Esophagus muscularis mucosa (tissue), 4 donors: ENCODE data around the gene CBX6. TPM values are rescaled to one million over a fixed set of nuclear protein-coding genes. Genes with fewer than 3 reads are reported as not detected.

Source experiments
- DNase-seq: peaks from one replicate; pipeline ENCODE4 v3.0.0-alpha.2; 2017; ENCODE audit errors: extremely low spot score
- H3K27ac ChIP-seq, 4 donors: fragments of 200-600 bp; sonication (generic); replicated peaks in 1 of 4; 1 replicate in 3 of 4; 2 replicates in 1 of 4; pipeline ENCODE4 v1.5.1; 2016 to 2019; ENCODE audit warnings: mild to moderate bottlenecking in 1 of 4
- H3K27me3 ChIP-seq, 4 donors: fragments of 200-600 bp; sonication (generic); one replicate each; pipeline versions ENCODE4 v1.5.1 to v1.6.0; 2016 to 2019
- H3K36me3 ChIP-seq, 4 donors: fragments of 200-600 bp; sonication (generic); one replicate each; pipeline ENCODE4 v1.5.1; 2016 to 2019
- H3K4me1 ChIP-seq, 4 donors: fragments of 200-600 bp; sonication (generic); one replicate each; pipeline ENCODE4 v1.5.1; 2016 to 2019
- H3K4me3 ChIP-seq, 4 donors: fragments of 200-600 bp; sonication (generic); 1 replicate in 2 of 4; 2 replicates in 2 of 4; pipeline ENCODE4 v1.5.1; 2016 to 2019; ENCODE audit warnings: mild to moderate bottlenecking in 4 of 4, moderate library complexity in 1 of 4
- H3K9me3 ChIP-seq, 4 donors: fragments of 200-600 bp; sonication (generic); 1 replicate in 3 of 4; 2 replicates in 1 of 4; pipeline ENCODE4 v1.5.1; 2016 to 2019
- EP300 ChIP-seq: sonication (generic); formaldehyde crosslinking; IDR thresholded peaks from one replicate; pipeline ENCODE4 v1.6.1; 2017; ENCODE audit warnings: antibody characterized with exemption
- POLR2A ChIP-seq: fragments of 450-650 bp; IDR thresholded peaks from one replicate; pipeline ENCODE4 v1.6.1; 2017; ENCODE audit warnings: antibody characterized with exemption, moderate library complexity, mild to moderate bottlenecking, low read depth
- POLR2AphosphoS5 ChIP-seq, 2 donors: sonication (generic); formaldehyde crosslinking; IDR thresholded peaks; one replicate each; pipeline ENCODE4 v1.6.1; 2017; ENCODE audit warnings: antibody characterized with exemption in 2 of 2
- WGBS: methylation state at CpG from one replicate; pipeline ENCODE4 v1.1.5; 2018; 5-methylcytosine and 5-hydroxymethylcytosine counted together
- intact Hi-C: fragments of 100-400 bp; cut with DNase I; formaldehyde crosslinking; loops from one replicate; pipeline ENCODE4 v1.15.1; 2023
- total RNA-seq, 4 donors: library from RNA; depleted of rRNA; stranded (reverse); fragments of >200 nt; gene quantifications; one replicate each; pipeline versions ENCODE4 v1.1.0 to v1.2.1, GENCODE V29; 2016
- TF ChIP-seq, protein P1 (sequence below), 3 experiments: fragments of 200-600 bp in 2 of 3; fragments of 450-650 bp in 1 of 3; sonication (generic) in 2 of 3; IDR thresholded peaks; one replicate each; pipeline ENCODE4 v1.5.1; 2017 to 2019; ENCODE audit warnings: antibody characterized with exemption in 3 of 3, mild to moderate bottlenecking in 2 of 3, moderate library complexity in 1 of 3

The CBX6 gene
- total RNA-seq, 4 donors from 2014 or later = 73.7 to 172 (median 129) TPM

DNA sequence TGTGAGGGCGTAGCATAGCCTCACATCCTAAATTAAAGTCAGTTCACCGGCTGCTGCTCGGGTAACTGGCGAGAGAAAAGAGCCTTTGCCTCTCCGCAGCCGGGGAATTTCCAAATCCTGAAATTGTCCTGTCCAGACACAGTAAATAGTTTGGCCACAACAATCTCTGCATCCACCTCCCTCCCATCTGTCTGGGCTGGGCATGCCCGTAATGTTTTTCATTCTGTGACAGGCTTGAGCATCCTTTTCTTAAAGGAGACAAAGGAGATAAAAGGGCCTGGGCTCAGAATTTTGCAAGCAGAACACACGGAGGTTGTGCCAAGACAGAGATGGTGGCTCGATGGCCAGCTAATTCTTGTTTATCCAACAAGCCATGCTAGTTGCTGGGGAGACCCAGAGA lies 19.2 kb upstream of the CBX6 start:
- WGBS = 79% methylated on average over 9 of the region's 9 CpGs
- intact Hi-C loops = no loop called here
- DNase-seq = no peak
- H3K36me3 ChIP-seq = no peaks in the 10 kb centered on the region
- H3K27ac ChIP-seq = no peak overlapping the region
- H3K9me3 ChIP-seq = no peaks in the 10 kb centered on the region
- H3K4me1 ChIP-seq = no peaks in the 10 kb centered on the region
- H3K4me3 ChIP-seq = no peak overlapping the region
- TF ChIP-seq EP300 (no peak), POLR2AphosphoS5 (IDR thresholded peaks at IDR 0.05) (no peak), POLR2A (no peak)
- TF ChIP-seq, protein P1, sequence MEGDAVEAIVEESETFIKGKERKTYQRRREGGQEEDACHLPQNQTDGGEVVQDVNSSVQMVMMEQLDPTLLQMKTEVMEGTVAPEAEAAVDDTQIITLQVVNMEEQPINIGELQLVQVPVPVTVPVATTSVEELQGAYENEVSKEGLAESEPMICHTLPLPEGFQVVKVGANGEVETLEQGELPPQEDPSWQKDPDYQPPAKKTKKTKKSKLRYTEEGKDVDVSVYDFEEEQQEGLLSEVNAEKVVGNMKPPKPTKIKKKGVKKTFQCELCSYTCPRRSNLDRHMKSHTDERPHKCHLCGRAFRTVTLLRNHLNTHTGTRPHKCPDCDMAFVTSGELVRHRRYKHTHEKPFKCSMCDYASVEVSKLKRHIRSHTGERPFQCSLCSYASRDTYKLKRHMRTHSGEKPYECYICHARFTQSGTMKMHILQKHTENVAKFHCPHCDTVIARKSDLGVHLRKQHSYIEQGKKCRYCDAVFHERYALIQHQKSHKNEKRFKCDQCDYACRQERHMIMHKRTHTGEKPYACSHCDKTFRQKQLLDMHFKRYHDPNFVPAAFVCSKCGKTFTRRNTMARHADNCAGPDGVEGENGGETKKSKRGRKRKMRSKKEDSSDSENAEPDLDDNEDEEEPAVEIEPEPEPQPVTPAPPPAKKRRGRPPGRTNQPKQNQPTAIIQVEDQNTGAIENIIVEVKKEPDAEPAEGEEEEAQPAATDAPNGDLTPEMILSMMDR (IDR thresholded peaks at IDR 0.05) = no peak
- H3K27me3 ChIP-seq = no peaks in the 10 kb centered on the region

DNA sequence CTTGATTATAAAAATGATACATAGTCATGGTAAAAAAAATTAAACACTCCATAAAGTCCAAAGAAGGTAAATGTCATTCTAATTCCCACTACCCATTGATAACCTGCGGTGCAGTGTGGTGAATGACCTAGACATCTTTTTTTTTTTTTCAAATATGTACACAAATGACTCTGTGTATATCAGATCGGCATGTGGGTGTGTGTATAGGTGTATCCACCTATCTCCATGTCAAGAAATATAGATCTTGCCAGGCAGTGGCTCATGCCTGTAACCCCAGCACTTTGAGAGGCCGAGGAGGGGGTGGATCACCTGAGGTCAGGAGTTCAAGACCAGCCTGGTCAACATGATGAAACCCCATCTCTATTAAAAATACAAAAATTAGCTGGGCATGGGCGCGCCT lies 18.4 kb upstream of the CBX6 start:
- no peak overlapping the region for H3K4me3 ChIP-seq
- no peaks in the 10 kb centered on the region for H3K36me3 ChIP-seq
- intact Hi-C loops = no loop called here
- no peak overlapping the region for H3K27ac ChIP-seq
- no peaks in the 10 kb centered on the region for H3K27me3 ChIP-seq
- no peak for DNase-seq
- 89% methylated on average over 5 of the region's 5 CpGs for WGBS
- H3K4me1 ChIP-seq = no peaks in the 10 kb centered on the region
- H3K9me3 ChIP-seq = no peaks in the 10 kb centered on the region
- TF ChIP-seq, protein P1 (IDR thresholded peaks at IDR 0.05) = no peak
- TF ChIP-seq POLR2AphosphoS5 (IDR thresholded peaks at IDR 0.05) = no peak
- no peak for TF ChIP-seq EP300
- no peak for TF ChIP-seq POLR2A

DNA sequence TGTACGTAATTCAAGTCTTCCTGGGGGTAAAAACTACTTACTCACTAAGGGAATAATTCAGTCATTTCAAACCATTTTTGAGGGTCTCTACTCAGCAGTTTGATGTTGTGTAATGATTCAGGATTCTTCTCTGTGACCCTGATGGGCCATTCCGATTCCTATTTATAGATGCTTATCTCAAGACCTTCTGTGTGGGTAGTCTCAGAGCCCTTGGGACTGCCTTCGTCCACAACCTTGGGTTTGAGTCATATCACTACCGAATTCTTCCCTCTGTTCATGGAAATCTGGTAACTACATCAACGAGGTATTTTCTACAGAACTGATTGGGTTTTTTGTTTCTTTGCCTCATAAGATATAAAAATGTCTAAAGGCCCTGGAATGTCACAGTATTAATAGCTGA lies 14.3 kb upstream of the CBX6 start:
- Histone ChIP-seq H3K27ac (no peak overlapping the region), H3K9me3 (no peaks in the 10 kb centered on the region), H3K27me3 (no peaks in the 10 kb centered on the region), H3K4me1 (peaks cover 17 to 22% (median 20%) of the 10 kb centered on the region in 4 donors), H3K36me3 (no peaks in the 10 kb centered on the region), H3K4me3 (no peak overlapping the region)
- 75% methylated on average over 5 of the region's 5 CpGs for WGBS
- no peak for DNase-seq
- intact Hi-C loops = loop anchor here (5.0 kb wide), 1 partner anchor 36 kb away; no protein-coding TSS in a partner anchor
- TF ChIP-seq, protein P1 (IDR thresholded peaks at IDR 0.05) = no peak
- TF ChIP-seq POLR2AphosphoS5 (IDR thresholded peaks at IDR 0.05) = no peak
- TF ChIP-seq POLR2A = no peak
- no peak for TF ChIP-seq EP300

DNA sequence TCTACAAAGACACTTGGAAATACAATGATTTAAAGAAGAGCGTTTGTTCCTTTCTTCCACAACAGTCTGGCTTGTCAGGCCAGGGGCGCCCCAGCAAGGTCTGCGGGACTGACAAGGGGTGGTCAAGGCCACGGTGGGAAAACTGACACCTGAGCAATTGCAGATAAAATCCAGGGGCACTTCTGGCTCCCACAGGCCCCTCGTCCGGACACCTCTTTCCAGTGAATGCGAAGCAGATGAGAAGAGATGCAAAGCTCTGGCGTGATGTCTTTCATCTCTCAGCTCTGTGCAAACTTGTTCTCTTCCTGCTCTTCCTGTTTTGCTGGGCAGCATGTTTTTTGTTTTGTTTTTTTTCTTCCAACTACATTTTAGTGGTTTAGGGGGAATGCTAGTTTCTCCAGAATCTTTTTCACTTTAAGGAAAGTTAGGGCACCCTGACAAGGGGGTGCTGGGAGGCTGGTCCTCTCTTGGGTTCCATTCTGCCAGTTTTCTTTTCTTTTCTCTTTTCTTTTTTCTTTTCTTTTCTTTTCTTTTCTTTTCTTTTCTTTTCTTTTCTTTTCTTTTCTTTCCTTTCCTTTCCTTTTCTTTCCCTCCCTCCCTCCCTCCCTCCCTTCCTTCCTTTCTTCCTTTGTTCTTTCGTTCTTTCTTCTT lies 11.1 kb upstream of the CBX6 start:
- DNase-seq = no peak
- intact Hi-C loops = no loop called here
- no peaks in the 10 kb centered on the region for H3K27me3 ChIP-seq

More for the DNA sequence above, 11.1 kb upstream of the CBX6 start:
- 48% methylated on average over 9 of the region's 9 CpGs for WGBS
- no peaks in the 10 kb centered on the region for H3K36me3 ChIP-seq
- peaks cover 21 to 43% (median 33%) of the 10 kb centered on the region in 4 donors for H3K4me1 ChIP-seq
- H3K4me3 ChIP-seq = no peak overlapping the region
- H3K9me3 ChIP-seq = no peaks in the 10 kb centered on the region
- no peak for TF ChIP-seq EP300
- TF ChIP-seq POLR2AphosphoS5 (IDR thresholded peaks at IDR 0.05) = no peak
- TF ChIP-seq, protein P1 (IDR thresholded peaks at IDR 0.05) = no peak
- no peak for TF ChIP-seq POLR2A
- H3K27ac ChIP-seq = peak overlapping the region; percentile 86 to 90 (median 88)
